GM12874 (cell line): ENCODE results near the gene CREBBP.

Experiments used
- TF ChIP-seq, protein P1 (sequence below): IDR thresholded peaks from 2 replicates; pipeline ENCODE4 v1.5.1; 2011; ENCODE audit warnings: low read depth, mild to moderate bottlenecking, control low read depth, low read length, moderate library complexity; ENCODE audit not compliant: insufficient read depth

CREBBP gene

DNA sequence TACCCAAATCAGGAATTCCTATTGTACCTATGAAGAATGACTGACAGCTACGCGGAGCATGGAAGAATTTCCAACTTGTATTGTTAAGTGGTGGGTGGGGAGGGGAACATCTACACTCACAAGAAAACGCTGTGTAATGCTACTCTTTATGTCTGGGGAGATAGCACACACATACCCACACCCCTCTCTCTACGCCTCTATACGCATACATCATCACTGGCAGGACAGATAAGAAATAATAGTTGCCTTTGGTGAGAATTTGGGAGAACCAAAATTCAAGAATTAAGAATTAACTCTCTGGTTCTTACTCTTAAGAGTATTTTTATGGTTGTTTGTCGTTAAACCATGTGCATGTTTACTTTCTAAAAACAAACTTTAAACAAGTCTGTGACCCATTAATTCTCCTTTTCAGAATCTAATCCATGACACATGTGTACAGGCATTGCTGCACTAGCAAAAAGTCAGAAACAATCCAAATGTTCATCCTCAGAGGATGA lies 33.9 kb downstream of the CREBBP start:
- TF ChIP-seq, protein P1, sequence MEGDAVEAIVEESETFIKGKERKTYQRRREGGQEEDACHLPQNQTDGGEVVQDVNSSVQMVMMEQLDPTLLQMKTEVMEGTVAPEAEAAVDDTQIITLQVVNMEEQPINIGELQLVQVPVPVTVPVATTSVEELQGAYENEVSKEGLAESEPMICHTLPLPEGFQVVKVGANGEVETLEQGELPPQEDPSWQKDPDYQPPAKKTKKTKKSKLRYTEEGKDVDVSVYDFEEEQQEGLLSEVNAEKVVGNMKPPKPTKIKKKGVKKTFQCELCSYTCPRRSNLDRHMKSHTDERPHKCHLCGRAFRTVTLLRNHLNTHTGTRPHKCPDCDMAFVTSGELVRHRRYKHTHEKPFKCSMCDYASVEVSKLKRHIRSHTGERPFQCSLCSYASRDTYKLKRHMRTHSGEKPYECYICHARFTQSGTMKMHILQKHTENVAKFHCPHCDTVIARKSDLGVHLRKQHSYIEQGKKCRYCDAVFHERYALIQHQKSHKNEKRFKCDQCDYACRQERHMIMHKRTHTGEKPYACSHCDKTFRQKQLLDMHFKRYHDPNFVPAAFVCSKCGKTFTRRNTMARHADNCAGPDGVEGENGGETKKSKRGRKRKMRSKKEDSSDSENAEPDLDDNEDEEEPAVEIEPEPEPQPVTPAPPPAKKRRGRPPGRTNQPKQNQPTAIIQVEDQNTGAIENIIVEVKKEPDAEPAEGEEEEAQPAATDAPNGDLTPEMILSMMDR: no peak

DNA sequence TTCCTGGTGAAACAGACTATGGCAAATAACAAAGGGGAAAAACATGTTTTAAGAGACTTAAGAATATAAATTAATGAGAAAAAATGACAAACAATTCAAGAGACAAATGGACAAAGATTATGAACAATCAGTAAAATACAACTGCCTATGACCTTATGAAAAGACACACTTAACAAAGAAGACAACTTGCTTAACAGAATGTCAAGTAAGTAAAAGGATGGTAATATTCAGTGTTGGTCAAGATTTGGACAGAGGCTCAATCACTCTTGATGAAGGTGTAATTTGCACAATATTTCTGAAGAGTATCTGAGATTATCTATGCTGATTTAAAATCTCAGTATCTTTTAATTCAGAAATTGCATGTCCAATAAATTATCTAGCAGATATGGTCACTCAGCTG lies 34.4 kb downstream of the CREBBP start:
- TF ChIP-seq, protein P1: no peak

DNA sequence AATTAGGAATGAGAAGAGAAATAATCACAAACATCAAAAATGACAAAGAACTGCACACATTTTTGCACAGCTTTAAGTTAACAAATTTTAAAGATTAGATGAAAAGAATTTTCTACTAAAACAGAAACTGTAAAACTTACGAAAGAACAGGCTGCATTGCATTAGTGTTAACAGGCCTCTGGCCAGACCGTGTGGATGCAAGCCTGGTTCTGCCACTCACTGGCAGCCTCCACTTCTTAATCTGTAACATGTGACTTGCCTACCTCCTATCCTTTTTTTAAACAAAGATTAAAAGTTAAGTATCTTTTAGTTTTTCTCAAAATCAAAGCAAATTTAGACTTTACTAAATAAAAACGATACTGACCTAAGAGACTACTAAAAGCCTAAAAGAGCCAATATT lies 37.5 kb downstream of the CREBBP start:
- TF ChIP-seq, protein P1: no peak

DNA sequence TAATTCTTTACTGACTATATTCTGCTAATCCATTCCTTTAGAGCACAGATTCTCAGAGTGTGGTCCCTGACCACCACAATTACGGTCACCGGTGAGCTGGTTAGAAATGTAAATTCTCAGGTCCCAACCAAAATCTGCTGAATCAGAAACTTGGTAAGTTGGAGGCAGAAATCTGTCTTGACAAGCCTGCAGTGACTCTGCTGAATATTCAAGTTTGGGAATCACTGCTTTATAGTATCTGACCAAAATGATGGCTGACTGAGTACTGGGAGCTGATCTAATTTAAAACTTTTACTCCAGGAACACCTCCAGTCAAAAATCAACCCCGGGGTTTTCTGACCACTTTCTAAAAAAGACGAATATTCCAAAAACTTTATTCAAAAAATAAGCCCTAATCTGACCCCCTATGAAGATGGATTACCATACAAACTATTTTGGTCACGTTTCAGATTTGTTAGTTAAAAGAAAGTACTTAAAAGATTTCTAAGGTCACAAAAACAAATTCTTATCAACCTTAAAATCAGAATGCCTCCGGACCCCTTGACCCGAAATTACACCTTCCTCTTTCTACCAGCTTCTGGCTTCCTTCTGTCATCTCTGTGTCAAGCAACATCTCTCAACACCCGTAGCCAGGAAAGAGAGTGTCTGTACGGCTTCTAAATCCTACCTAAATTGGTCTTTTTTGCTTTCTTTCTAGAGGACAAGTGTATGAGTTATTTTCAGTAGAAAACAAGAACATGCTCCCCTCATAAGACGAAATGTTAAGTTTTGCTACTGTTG lies 38.6 kb downstream of the CREBBP start:
- TF ChIP-seq, protein P1: no peak

DNA sequence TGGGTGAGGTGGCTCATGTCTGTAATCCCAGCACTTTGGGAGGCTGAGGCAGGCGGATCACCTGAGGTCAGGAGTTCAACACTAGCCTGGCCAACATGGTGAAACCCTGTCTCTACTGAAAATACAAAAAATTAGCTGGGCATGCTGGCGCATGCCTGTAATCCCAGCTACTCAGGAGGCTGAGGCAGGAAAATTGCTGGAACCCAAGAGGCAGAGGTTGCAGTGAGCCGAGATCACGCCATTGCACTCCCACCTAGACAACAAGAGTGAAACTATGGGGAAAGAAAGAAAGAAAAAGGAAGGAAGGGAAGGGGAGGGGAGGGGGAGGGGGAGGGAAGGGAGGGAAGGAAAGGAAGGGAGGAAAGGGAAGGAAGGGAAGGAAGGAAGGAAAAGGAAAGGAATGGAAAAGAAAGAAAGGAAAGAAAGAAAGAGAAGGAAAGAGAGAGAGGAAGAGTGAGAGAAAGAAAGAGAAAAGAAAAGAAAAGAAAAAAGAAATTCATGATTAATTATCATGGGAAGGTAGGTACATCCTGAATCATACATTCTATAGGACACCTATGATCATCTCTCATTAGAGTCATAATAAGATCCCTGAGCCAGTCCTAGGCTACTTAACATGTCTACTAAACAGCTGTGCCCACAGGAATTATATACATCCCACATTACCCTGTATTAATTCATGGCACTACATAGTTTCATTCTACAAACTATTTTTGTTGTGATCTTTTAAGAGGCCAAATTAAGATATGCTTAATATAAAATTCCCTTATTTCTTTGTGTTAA lies 40.9 kb downstream of the CREBBP start:
- TF ChIP-seq, protein P1: no peak

DNA sequence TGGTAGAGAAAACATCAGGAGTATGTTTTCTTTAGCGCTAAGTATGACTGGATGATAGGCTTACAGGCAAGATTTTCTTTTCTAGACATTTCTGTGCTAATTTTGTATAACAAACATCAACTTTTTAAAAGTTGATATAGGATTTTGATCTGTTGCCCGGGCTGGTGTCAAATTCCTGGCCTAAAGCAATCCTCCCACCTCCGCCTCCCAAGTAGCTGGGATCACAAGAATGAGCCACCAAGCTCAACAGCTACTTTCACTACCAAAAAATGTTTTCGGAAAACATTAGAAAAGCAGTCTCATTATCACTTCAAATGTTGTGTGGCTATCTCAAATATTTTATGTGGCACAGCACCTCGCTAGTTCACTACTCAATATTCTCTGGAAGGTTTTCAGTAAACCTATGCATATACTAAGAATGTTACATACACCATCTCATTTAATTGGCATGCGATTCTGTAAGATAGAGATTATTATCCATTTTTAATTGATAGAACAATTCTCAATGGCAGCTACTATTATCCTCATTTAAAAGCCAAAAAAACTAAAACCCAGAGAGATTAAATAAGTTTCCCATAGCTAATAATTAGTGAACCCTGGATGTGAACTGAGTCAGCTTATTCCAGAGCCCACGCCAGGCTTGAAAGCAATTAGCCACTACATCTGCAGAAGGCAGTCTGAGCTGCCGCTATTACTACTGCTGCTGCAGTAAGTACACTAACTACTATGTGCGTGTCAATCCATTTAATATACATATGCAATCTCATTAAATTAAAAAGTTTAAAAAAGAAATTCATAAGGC lies 41.7 kb downstream of the CREBBP start:
- TF ChIP-seq, protein P1: no peak
